GM18520 (cell line): Measurements from ENCODE around the gene SPG7.
"Not testable (repeated sequence)": the region's sequence is repeated elsewhere in the genome, so short reads cannot be mapped to it uniquely, and the experiment has no call there.

Experiments
- ATAC-seq: cut with Tn5 transposase; IDR thresholded peaks from one replicate; pipeline ENCODE4 v1.9.1; 2021; ENCODE audit not compliant: unreplicated experiment

The SPG7 gene

DNA sequence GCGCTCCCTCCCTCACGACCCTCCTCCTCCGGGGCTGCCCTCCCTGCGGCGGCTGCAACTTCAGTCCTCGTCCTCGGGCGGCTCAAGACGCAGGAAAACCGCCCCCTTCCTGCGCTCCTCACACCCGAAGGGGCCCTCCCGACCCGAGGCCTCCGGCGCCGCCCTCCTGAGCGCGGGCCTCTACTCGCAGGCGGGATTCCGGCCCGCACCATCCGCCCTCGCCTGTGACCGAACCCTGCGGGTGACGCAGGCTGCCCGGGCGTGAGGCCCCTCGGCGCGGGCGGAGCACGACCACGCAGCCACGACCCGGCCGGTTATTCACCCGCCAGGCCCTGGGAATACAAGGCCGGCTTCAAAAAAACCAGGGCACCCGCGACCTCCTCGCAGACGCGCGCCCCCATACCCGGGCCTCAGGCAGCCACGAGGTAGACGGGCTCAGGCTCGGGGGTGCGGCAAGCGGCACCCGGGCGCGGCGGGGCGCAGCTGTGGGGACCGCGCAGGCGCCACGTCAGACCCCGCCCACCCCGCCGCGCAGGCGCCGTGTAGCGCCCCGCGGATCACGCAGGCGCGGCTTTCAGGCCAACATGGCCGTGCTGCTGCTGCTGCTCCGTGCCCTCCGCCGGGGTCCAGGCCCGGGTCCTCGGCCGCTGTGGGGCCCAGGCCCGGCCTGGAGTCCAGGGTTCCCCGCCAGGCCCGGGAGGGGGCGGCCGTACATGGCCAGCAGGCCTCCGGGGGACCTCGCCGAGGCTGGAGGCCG lies at the start of gene SPG7:
SPG7 (plus strand) TSS at position 570 of the 757 bp plus-strand sequence; CDS start at position 585, 15 bp downstream.
- ATAC-seq: peak; percentile 60

DNA sequence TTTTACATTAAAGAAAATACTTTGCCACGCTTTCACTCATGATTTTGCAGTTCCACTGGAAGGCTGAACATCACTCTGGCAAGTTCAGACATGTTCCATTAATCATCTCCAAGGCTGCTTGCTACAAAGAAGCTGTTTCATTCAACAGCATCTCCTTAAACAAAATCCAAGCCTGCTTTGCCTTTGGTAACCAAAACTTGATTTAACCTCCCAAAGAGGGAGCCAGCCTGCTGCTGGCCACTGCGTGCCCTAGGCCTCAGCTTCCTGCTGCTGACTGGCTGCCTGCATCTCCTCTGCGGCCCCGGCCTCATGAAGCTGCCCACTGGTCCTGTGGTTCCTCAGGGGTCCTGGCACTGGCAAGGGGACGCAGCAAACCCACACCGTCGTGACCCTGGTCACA lies 49.7 kb upstream of the SPG7 start:
- no peak for ATAC-seq

DNA sequence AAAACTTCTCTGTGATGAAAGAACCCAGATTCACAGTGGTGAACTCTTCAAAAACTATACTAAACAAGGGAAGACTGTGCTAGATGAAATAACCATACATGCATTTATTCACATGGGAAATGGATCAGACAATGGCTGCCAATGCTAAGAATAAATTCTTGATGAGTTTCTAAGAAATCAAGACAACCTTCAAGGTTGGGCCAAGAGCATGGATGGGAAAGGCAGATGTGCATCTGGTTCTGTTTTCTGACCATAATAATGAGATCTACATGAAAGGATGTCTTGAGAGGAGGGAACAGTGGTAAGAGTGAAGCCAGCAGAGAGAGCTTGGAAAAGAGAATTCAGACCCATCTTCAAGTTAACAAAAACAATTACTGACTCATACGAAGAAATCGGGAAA lies 49.2 kb upstream of the SPG7 start:
- ATAC-seq: no peak

DNA sequence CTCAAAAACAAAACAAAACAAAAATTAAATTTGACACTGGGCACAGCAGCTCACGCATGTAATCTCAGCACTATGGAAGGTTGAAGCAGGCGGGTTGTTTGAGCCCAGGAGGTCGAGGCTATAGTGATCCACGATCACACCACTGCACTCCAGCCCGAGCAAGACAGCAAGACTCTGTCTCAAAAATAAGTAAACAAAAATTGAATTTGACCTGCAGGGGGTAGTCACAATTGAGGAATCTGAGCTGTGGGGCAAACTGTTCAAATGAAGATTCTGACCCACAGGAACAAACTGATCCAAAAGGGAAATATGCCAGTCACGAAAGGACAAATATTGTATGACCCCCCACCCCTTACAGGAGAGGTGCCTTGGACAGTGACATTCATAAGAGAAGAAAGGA lies 47.6 kb upstream of the SPG7 start:
- ATAC-seq: no peak

DNA sequence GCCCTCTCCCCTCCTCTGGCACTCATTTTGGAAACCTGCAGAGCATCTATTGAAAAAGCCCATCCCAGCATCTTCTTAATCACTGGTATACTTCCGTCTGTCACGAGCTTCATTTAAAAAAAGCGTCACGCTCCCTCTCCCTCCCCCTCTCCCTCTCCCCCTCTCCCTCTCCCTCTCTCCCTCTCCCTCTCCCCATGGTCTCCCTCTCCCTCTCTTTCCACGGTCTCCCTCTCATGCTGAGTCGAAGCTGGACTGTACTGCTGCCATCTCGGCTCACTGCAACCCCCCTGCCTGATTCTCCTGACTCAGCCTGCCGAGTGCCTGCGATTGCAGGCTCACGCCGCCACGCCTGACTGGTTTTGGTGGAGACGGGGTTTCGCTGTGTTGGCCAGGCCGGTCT lies 46.3 kb upstream of the SPG7 start:
- not testable (repeated sequence) for ATAC-seq

DNA sequence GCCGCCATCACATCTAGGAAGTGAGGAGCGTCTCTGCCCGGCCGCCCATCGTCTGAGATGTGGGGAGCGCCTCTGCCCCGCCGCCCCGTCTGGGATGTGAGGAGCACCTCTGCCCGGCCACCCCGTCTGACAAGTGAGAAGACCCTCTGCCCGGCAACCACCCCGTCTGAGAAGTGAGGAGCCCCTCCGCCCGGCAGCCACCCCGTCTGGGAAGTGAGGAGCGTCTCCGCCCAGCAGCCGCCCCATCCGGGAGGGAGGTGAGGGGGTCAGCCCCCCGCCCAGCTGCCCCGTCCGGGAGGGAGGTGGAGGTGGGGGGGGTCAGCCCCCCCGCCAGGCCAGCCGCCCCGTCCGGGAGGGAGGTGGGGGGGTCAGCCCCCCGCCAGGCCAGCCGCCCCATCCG lies 45.6 kb upstream of the SPG7 start:
- ATAC-seq: not testable (repeated sequence)

DNA sequence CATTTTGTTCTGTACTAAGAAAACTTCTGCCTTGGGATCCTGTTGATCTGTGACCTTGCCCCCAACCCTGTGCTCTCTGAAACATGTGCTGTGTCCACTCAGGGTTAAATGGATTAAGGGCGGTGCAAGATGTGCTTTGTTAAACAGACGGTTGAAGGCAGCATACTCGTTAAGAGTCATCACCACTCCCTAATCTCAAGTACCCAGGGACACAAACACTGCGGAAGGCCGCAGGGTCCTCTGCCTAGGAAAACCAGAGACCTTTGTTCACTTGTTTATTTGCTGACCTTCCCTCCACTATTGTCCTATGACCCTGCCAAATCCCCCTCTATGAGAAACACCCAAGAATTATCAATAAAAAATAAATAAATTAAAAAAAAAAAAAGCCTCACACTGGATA lies 44.9 kb upstream of the SPG7 start:
- not testable (repeated sequence) for ATAC-seq

DNA sequence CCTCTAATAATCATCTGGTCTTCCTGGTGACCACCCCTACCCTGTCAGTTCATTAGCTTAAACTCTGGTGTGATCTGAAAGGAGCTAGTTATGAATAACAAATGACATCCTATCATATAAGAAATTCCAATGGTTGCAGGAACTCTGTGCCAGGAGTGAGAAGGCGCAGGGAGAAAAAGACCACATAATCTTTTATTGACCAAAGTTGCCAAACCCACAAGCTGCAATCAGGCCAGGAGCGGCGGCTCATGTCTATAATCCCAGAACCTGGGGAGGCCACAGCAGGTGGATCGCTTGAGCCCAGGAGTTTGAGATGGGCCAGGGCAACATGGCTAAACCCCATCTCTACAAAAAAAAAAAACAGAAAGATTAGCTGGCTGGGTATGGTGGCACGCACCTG lies 41.3 kb upstream of the SPG7 start:
- ATAC-seq: no peak

DNA sequence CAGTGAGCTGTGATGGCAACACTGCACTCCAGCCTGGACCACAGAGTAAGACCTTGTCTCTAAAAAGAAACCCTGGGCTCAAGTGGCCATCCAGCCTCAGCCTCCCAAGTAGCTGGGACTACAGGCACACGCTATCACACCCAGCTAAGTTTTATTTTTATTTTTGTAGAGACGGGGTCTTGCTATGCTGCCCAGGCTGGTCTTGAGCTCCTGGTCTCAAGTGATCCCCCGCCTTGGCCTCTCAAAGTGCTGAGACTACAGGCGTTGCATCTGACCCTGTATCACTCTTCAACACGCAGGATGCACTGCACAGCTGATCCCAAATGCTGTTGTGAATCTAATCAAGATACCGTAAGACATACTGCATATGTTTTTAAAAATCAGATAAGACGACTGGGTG lies 40.8 kb upstream of the SPG7 start:
- no peak for ATAC-seq

DNA sequence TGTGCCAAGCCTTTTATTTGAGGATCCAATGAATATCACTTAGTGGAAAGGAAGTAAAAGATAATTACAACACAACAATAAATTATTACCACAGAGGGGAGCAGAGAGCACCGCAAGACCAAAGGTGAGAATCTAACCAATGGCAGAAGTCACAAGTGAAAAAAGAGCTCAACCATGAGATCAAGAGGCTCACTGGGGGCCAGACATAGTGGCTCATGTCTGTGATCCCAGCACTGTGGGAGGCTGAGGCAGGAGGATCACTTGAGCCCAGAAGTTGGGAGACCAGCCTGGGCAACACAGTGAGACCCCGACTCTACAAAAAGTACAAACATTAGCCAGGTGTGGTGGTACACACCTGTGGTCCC lies 35.5 kb upstream of the SPG7 start:
- no peak for ATAC-seq

DNA sequence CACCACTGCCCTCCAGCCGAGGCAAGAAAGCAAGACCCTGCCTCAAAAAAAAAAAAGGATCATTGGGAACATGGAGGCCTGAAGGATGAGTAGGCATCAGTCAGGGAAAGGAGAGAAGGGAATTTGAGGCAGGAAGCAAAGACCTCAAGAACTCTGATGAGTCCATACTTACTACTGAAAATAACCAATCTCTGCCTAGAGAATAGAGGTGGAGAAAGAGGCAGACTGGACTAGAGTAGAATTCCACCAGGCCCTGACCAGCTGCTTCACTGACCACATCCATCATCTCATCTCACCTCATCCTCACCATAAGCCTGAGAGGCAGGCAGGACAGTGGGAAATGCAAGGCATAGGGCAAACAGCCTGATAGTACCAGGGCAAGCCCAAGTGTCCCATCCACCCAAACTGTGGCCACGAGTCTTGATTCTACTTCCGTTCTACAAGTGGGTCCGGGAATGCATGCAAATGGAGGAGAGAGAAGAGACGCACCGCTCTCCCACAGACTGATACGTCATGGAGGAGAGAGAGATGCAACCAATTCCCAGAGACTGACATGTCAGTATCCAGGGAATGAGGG lies 35.0 kb upstream of the SPG7 start:
- no peak for ATAC-seq

DNA sequence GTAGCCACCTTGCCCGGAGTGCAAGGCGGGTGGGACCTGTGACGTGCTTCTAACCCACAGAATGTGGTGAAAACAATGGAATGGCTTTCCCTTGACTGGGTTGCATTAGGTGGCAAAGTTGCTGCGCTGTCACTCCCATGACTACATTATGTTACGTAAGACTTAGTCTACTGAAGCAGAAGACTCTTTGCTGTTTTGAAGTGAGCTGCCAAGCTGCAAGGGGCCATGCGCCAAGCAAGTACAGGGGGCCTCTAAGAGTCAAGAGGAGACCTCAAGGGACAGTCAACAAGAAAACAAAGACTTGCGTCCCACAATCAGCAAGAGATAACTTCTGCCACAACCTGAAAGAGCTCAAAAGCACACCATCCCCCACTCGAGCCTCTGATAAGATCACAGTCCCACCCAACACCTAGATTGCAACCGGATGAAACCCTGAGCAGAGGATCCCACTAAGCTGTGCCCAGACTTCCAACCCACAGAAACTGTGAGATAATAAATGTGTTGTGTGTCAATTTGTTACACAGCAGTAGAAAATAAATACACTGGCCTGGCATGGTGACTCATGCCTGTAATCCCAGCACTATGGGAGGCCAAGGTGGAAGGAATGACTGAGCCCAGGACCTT lies 34.3 kb upstream of the SPG7 start:
- no peak for ATAC-seq

DNA sequence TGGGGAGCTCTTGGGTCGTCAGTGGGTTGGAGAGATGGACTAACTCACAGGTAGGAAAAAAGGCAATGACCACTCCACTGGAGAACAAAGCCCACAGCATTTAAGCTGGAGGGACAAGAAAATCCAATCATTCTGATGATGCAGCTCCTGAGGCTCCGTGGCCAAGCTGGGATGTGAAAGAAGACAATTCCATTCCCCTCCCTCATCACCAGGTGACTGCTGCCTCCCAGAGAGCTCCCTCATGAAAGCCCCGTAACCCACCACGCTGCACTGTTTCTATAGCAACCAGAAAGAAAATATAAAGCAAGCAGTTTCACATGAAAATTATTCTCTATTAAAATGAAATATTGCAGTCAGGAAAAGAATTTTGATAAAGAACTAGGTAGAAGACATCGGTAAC lies 33.1 kb upstream of the SPG7 start:
- ATAC-seq: no peak

DNA sequence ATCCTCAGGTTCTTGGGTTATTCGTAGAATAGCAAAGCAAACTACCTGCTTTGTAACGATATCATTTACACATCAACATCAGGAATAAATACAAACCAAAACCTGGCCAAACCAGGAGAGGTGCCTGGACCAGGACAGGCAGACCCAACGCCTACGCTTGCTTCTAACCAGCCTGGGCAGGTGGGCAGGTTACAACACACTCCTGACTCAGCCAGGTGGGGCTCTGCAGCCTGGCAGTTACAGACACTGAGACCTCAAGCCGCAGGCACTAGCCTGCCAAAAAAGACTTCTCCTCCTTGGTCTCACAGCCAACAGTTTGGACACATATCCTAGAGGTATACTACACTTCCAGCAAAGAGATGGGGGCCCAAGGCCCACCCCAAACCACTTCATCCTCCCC lies 31.8 kb upstream of the SPG7 start:
- ATAC-seq: no peak

DNA sequence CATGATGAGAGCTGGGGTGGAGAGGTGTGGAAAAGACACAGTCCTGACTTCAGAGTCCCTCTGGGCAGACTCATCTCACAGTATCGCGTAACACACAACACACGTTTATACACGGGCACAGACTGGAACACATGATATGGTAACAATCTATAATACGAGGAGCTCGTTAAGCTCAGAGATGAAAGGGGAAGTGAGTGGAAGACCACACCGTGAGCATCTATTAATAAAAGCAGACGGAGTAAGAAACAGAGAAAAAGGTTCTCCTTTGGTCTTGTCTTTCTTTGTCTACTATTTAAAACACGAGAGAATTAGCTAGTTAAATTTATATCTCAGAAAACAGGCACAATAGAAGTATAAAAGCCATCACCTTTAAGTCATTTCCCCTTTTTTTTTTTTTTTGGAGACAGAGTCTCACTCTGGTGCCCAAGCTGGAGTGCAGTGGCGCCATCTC lies 31.4 kb upstream of the SPG7 start:
- no peak for ATAC-seq

DNA sequence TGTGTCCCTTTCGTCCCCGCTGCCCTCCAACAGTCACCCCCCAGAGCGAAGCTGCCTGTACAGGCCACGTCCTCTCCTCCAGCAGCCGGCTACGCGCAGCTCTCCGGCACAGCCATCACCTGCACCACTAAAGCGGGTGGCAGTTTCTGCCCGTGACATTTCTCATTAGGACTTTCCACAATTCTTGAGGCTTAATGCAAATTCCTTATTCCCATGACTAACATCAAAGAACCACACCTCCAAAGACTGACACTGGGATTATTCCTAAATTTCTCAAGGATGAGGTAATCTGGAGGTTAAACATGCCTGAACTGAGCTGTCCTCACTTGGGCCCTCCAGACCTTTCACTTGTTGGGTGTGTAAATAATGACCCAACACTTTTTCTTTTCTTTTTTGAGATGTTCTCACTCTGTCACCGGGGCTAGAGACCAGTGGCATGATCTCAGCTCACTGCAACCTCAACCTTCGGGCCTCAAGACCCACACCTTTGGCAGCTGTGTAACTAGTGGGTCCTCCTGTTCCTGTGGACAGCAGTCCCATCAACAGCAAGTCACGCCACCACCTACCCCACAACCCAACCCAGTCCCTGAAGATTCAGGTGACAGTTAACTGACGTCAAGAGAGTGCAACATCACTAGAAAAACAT lies 29.5 kb upstream of the SPG7 start:
- no peak for ATAC-seq

DNA sequence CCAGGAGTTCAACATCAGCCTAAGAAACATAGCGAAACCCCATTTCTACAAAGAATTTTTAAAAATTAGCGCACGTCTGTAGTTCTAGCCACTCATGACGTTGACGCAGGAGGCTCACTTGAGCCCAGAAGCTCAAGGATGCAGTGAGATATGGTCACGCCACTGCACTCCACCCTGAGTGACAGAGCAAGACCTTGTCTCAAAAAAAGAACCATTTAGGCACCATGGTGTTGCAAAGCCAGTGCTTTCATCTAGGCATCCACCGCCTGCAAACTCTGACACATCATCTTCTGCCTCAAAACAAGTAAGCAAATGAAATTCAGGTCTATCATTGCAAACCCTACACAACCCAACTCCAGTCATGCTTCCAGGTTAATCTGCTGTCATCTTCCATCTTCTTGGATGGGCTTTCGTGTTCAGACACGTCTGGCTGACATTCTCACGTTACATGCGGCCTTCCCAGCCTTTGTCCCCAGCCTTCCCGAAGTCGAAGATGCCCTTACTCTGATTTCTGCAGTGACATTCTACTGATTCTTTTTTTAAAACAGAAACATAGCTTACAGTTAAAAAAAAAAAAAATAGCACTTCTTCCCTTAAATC lies 26.7 kb upstream of the SPG7 start:
- no peak for ATAC-seq

DNA sequence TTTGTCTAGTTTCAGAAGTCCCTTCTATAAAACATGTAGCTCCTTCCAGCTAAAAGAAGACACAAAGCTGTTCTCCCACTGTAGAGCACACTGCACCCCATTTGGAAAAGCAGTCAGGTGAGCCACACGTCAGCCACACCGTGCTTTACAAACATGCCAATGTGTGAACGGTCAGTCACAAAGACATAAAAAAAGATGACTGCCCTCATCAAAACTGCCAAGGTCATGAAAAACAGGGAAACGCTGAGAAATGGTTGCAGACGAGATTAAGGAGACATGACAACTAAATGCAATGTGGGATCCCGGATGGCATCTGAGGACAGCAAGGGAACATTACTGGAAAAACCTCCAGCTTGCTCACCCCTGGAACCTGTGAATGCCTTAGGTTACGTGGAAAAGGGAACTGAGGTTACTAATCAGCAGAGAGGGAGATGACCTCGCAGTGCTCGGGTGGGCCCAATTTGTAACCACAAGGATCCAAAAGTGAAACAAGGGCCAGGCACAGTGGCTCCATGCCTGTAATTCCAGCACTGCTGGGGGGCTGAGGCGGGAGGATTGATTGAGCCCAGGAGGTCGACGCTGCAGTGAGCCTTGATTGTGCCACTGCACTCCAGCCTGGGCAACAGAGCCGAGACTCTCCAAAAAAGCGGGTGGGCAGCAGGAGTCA lies 25.9 kb upstream of the SPG7 start:
- no peak for ATAC-seq

DNA sequence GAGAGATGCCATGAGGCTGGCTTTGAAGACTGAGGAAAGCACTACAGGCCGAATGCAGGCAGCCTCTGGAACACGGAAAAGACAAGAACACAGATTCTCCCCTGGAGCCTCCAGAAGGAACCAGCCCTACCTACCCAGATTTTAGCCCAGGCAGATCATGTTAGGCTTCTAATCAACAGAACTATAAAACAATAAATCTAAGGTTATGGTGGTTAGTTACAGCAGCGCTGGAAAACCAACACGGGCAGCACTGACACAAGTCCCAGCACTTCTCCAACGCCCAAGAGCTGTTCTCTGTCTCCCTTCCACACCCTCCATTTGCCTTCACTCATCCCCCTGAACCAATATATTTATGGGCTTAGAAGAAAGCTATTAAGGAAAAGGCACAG lies 25.4 kb upstream of the SPG7 start:
- no peak for ATAC-seq

DNA sequence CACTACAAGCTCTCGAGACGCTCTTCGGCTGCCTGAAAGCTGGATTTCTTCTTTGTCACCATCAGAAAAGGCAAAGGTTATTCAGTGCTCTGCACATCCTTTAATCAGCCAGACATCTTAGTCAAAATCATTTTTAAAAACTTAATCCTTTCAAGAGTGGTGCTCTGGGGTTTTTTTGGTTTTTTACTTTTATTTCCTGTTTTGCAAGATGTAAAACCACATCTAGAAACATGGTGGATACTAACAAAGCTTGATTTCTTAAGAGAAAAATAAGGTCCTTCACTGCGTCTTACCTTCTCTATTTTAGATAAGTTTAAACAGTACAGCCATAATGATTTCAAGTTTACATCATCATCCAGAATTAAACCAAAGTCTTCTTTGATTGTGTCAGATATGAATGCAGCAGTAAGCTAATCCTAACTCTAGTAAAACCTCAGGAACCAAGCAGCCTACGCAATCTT lies 24.1 kb upstream of the SPG7 start:
- no peak for ATAC-seq
